Measurements from ENCODE around the gene XIRP2. TPM values are rescaled to one million over a fixed set of nuclear protein-coding genes. Genes with fewer than 3 reads are reported as not detected.

The XIRP2 gene
- total RNA-seq, 4 donors from 2014 or later: 266 to 3,644 (median 977) TPM

- peaks cover 78 to 81% of the 10 kb centered on the region in 2 donors for H3K4me1 ChIP-seq
- intact Hi-C loops (cut with DNase I; ENCODE audit: low total_unique reads) (no loop called here), in situ Hi-C loops (cut with MboI; ENCODE audit: low sequenced_read_pairs in 4 of 4) (no loop called here)
- ATAC-seq: peak; percentile 51 to 58
- H3K27ac ChIP-seq: peak overlapping the region; percentile 81 to 88 (median 86)
- H3K27me3 ChIP-seq: no peaks in the 10 kb centered on the region
- peak overlapping the region in 3 of 4 donors; percentile 3 to 41 (median 27) for H3K4me3 ChIP-seq
- no peak for TF ChIP-seq POLR2A (IDR thresholded peaks at IDR 0.05)
- no peak for TF ChIP-seq CTCF (IDR thresholded peaks at IDR 0.05 in 4 of 5, conservative IDR thresholded peaks at IDR 0.05 in 1 of 5)
- no peaks in the 10 kb centered on the region for H3K36me3 ChIP-seq
- no peaks in the 10 kb centered on the region for H3K9me3 ChIP-seq
- DNase-seq: peak; percentile 43 to 78
Observed at GRCh38 chr2:167196461-167197252, 308.4 kb downstream of the XIRP2 start.

- peak overlapping the region; percentile 19 to 27 (median 21) for H3K4me3 ChIP-seq
- H3K4me1 ChIP-seq: peaks cover 75 to 78% of the 10 kb centered on the region in 2 donors
- no peaks in the 10 kb centered on the region for H3K36me3 ChIP-seq
- no peaks in the 10 kb centered on the region for H3K9me3 ChIP-seq
- ATAC-seq: peak; percentile 68 to 81
- no peak for DNase-seq
- no peaks in the 10 kb centered on the region for H3K27me3 ChIP-seq
- in situ Hi-C loops (cut with MboI; ENCODE audit: low sequenced_read_pairs in 4 of 4) (no loop called here), intact Hi-C loops (cut with DNase I; ENCODE audit: low total_unique reads) (no loop called here)
- TF ChIP-seq POLR2A (IDR thresholded peaks at IDR 0.05): no peak
- no peak for TF ChIP-seq CTCF (IDR thresholded peaks at IDR 0.05 in 4 of 5, conservative IDR thresholded peaks at IDR 0.05 in 1 of 5)
- H3K27ac ChIP-seq: peak overlapping the region; percentile 81 to 88 (median 86)
Observed at GRCh38 chr2:167198009-167198408, 309.7 kb downstream of the XIRP2 start.

GRCh38 chr2:167198576-167198975, 310.3 kb downstream of the XIRP2 start:
- no peak for ATAC-seq
- no peaks in the 10 kb centered on the region for H3K9me3 ChIP-seq
- H3K27ac ChIP-seq: peak overlapping the region; percentile 81 to 88 (median 86)
- TF ChIP-seq CTCF (IDR thresholded peaks at IDR 0.05 in 4 of 5, conservative IDR thresholded peaks at IDR 0.05 in 1 of 5) (no peak), POLR2A (IDR thresholded peaks at IDR 0.05) (no peak)
- in situ Hi-C loops (cut with MboI; ENCODE audit: low sequenced_read_pairs in 4 of 4): no loop called here
- intact Hi-C loops (cut with DNase I; ENCODE audit: low total_unique reads): no loop called here
- no peaks in the 10 kb centered on the region for H3K27me3 ChIP-seq
- H3K4me1 ChIP-seq: peaks cover 75 to 78% of the 10 kb centered on the region in 2 donors
- no peaks in the 10 kb centered on the region for H3K36me3 ChIP-seq
- peak overlapping the region in 2 of 4 donors; percentile 13 to 19 for H3K4me3 ChIP-seq
- no peak for DNase-seq

- Histone ChIP-seq H3K4me1 (peaks cover 76 to 79% of the 10 kb centered on the region in 2 donors), H3K36me3 (no peaks in the 10 kb centered on the region), H3K4me3 (peak overlapping the region in 2 of 4 donors; percentile 9 to 15), H3K27me3 (no peaks in the 10 kb centered on the region), H3K27ac (peak overlapping the region; percentile 81 to 88 (median 86)), H3K9me3 (no peaks in the 10 kb centered on the region)
- DNase-seq: no peak
- ATAC-seq: peak; percentile 45 to 57
- intact Hi-C loops (cut with DNase I; ENCODE audit: low total_unique reads) (no loop called here), in situ Hi-C loops (cut with MboI; ENCODE audit: low sequenced_read_pairs in 4 of 4) (no loop called here)
- no peak for TF ChIP-seq POLR2A (IDR thresholded peaks at IDR 0.05)
- TF ChIP-seq CTCF (IDR thresholded peaks at IDR 0.05 in 4 of 5, conservative IDR thresholded peaks at IDR 0.05 in 1 of 5): no peak
Observed at GRCh38 chr2:167200019-167200418, 311.7 kb downstream of the XIRP2 start.
